Measurements from ENCODE around the gene TMEM151B. TPM values are rescaled to one million over a fixed set of nuclear protein-coding genes. Genes with fewer than 3 reads are reported as not detected.

TMEM151B gene
- polyA plus RNA-seq, 1 of the 3 experiments (the other 2 are of a cell fraction), result 0.05 TPM

DNA sequence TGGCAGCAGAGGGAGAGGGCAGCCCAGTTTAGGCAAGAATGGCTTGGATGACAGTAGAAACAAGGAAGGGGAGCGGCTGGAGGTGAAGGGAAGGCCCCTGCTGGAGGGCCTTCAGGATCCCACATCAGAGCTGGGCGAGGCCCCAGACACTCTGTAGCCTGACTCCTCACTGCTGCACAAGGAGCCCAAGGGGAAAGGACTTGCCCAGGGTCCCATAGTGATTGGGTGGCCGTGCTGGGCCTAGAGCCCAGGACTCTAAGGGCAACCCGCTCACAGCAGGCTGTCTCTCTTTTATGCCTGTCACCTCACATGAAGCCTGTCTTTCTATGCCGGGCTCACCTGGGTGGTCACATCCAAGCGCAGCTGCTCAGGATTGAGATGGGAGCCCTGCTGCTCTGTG, 33.6 kb downstream of the TMEM151B start (continued):
- TF ChIP-seq, protein P1, sequence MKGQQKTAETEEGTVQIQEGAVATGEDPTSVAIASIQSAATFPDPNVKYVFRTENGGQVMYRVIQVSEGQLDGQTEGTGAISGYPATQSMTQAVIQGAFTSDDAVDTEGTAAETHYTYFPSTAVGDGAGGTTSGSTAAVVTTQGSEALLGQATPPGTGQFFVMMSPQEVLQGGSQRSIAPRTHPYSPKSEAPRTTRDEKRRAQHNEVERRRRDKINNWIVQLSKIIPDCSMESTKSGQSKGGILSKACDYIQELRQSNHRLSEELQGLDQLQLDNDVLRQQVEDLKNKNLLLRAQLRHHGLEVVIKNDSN (IDR thresholded peaks at IDR 0.05; ENCODE audit: borderline replicate concordance, low read depth), result no peak

DNA sequence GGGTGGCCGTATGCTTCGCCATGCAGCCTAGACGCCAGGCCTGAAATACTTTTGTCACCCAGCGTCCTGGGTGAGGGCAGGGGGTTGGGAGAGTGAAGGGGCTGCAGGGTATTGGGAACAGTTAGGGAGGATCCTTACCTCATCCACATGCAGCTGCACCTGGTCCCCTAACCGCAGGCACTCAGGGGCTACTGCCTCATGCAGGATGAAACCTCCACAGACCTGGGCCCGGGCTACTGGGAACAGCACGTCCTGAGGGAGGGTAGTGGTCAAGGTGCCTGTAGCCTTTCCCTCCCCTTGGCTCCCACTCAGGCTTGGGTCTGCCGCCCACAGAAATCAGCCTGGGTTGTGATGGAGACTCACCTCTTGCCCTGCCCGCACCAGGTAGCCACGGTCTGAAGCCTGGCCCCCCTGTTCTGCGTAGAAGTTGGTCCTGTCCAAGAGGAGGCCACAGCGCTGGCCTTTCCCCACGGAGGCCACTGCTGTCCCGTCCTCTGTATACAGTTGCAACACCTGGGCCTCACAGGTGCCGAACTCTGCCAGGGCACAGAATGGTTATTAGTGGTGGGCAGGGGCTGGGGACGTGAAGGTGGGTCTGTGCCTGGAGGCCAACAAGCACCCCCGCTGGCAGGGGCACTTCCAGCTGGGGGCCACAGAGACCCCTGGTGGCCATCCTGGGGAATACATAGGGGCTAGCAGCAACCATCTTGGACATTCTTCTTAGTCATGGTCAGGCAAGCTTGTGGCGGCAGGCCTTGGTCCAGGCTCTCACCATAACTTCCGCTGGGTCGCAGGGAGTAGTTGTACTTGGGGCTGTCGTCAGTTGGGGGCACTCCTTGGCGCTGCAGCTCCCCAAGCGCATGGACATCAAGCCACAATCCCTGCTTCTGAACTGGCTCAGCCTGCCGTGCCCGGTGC, 34.3 kb downstream of the TMEM151B start:
- WGBS (ENCODE audit: low lambda C conversion rate), result 77% methylated on average over 11 of the region's 25 CpGs
- Histone ChIP-seq H4K20me1 (ENCODE audit: insufficient read depth) (no peaks in the 10 kb centered on the region), H3K4me1 (ENCODE audit: control insufficient read depth in 1 of 2, insufficient read depth in 2 of 2, low read depth in 1 of 2, low read length in 1 of 2) (no peaks in the 10 kb centered on the region), H3K27ac (ENCODE audit: low read depth in 2 of 2, low read length in 1 of 2) (no peak overlapping the region; a peak in 1 of 4 replicates), H3K4me2 (no peak overlapping the region), H3K4me3 (ENCODE audit: low read depth in 2 of 2, low read length in 1 of 2) (no peak overlapping the region), H3K79me2 (ENCODE audit: insufficient read depth) (no peaks in the 10 kb centered on the region), H3K27me3 (ENCODE audit: insufficient read depth) (no peaks in the 10 kb centered on the region), H3K9ac (no peak overlapping the region), H3K9me3 (no peaks in the 10 kb centered on the region), H2AFZ (ENCODE audit: low read depth) (no peak overlapping the region), H3F3A (replicated peaks; ENCODE audit: insufficient read depth) (no peaks in the 10 kb centered on the region), H3K36me3 (replicated peaks in 1 of 2; ENCODE audit: control insufficient read depth in 1 of 2, insufficient read depth in 2 of 2, low read length in 1 of 2) (peaks cover 5 to 60% of the 10 kb centered on the region in 2 experiments), H3K9me2 (no peaks in the 10 kb centered on the region)
- ChIA-PET CTCF (interaction anchor here (0.6 to 16.5 kb wide), 29 partner anchors 8 to 187 kb away, joined by 3 to 238 read pairs (median 7); partner anchors contain the start of genes AARS2, NFKBIE, SLC35B2 and SPATS1), POLR2A (interaction anchor here (0.8 to 1.9 kb wide), 6 partner anchors 8 to 58 kb away, joined by 3 to 7 read pairs (median 4); partner anchors contain the start of genes AARS2, HSP90AB1 and TMEM151B)
- DNase-seq, result peak; percentile 84
- TF ChIP-seq RFX5 (IDR thresholded peaks at IDR 0.05; ENCODE audit: low read length) (no peak), MEF2A (IDR thresholded peaks at IDR 0.05; ENCODE audit: borderline replicate concordance, low read depth) (no peak), RAD21 (IDR thresholded peaks at IDR 0.05; ENCODE audit: low read length) (peak; percentile 54), TAF1 (IDR thresholded peaks at IDR 0.05; ENCODE audit: borderline replicate concordance, low read depth, low read length) (no peak), CTCF (IDR thresholded peaks at IDR 0.05) (peak; percentile 76), SMC3 (IDR thresholded peaks at IDR 0.05; ENCODE audit: low read depth, low read length) (peak; percentile 63), GABPA (IDR thresholded peaks at IDR 0.05; ENCODE audit: low read depth) (no peak)

GRCh38 chr6:44305200-44305725, 35.0 kb downstream of the TMEM151B start:
- Histone ChIP-seq H3K27ac (ENCODE audit: low read depth in 2 of 2, low read length in 1 of 2) (no peak overlapping the region; a peak in 1 of 4 replicates), H3K9me2 (no peaks in the 10 kb centered on the region), H3K4me1 (ENCODE audit: control insufficient read depth in 1 of 2, insufficient read depth in 2 of 2, low read depth in 1 of 2, low read length in 1 of 2) (no peaks in the 10 kb centered on the region), H3K79me2 (ENCODE audit: insufficient read depth) (no peaks in the 10 kb centered on the region), H3K36me3 (replicated peaks in 1 of 2; ENCODE audit: control insufficient read depth in 1 of 2, insufficient read depth in 2 of 2, low read length in 1 of 2) (peaks cover 11 to 67% of the 10 kb centered on the region in 2 experiments), H4K20me1 (ENCODE audit: insufficient read depth) (no peaks in the 10 kb centered on the region), H3K27me3 (ENCODE audit: insufficient read depth) (no peaks in the 10 kb centered on the region), H2AFZ (ENCODE audit: low read depth) (no peak overlapping the region), H3K4me3 (ENCODE audit: low read depth in 2 of 2, low read length in 1 of 2) (no peak overlapping the region), H3F3A (replicated peaks; ENCODE audit: insufficient read depth) (no peaks in the 10 kb centered on the region), H3K9me3 (no peaks in the 10 kb centered on the region), H3K9ac (no peak overlapping the region), H3K4me2 (no peak overlapping the region)
- 88% methylated on average over 2 of the region's 5 CpGs for WGBS (ENCODE audit: low lambda C conversion rate)
- no peak for DNase-seq
- ChIA-PET CTCF (interaction anchor here (0.6 to 16.5 kb wide), 29 partner anchors 7 to 188 kb away, joined by 3 to 238 read pairs (median 7); partner anchors contain the start of genes AARS2, NFKBIE, SLC35B2 and SPATS1), POLR2A (interaction anchor here (0.8 to 1.9 kb wide), 6 partner anchors 8 to 58 kb away, joined by 3 to 7 read pairs (median 4); partner anchors contain the start of genes AARS2, HSP90AB1 and TMEM151B)
- TF ChIP-seq CTCF (IDR thresholded peaks at IDR 0.05) (no peak), GABPA (IDR thresholded peaks at IDR 0.05; ENCODE audit: low read depth) (no peak), NFIC (IDR thresholded peaks at IDR 0.05; ENCODE audit: borderline replicate concordance) (no peak), MEF2A (IDR thresholded peaks at IDR 0.05; ENCODE audit: borderline replicate concordance, low read depth) (no peak), CHD2 (IDR thresholded peaks at IDR 0.05; ENCODE audit: low read length, partially characterized antibody) (no peak), GATA2 (CRISPR knock-in tag; IDR thresholded peaks at IDR 0.05) (no peak), TEAD4 (IDR thresholded peaks at IDR 0.05; ENCODE audit: borderline replicate concordance, insufficient read depth) (no peak), ELF1 (IDR thresholded peaks at IDR 0.05) (no peak), TCF12 (IDR thresholded peaks at IDR 0.05) (no peak)
- TF ChIP-seq, protein P2, sequence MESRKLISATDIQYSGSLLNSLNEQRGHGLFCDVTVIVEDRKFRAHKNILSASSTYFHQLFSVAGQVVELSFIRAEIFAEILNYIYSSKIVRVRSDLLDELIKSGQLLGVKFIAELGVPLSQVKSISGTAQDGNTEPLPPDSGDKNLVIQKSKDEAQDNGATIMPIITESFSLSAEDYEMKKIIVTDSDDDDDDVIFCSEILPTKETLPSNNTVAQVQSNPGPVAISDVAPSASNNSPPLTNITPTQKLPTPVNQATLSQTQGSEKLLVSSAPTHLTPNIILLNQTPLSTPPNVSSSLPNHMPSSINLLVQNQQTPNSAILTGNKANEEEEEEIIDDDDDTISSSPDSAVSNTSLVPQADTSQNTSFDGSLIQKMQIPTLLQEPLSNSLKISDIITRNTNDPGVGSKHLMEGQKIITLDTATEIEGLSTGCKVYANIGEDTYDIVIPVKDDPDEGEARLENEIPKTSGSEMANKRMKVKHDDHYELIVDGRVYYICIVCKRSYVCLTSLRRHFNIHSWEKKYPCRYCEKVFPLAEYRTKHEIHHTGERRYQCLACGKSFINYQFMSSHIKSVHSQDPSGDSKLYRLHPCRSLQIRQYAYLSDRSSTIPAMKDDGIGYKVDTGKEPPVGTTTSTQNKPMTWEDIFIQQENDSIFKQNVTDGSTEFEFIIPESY (IDR thresholded peaks at IDR 0.05; ENCODE audit: borderline replicate concordance, low read depth), result no peak
- TF ChIP-seq, protein P3, sequence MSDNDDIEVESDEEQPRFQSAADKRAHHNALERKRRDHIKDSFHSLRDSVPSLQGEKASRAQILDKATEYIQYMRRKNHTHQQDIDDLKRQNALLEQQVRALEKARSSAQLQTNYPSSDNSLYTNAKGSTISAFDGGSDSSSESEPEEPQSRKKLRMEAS (IDR thresholded peaks at IDR 0.05; ENCODE audit: low read depth), result no peak
